Choroid plexus epithelial cell (primary cell): ENCODE results near the gene HES6.
A peak's percentile ranks its signal among the peaks of the same experiment; 100 is the strongest.

Experiments used
- DNase-seq: peaks from one replicate; pipeline ENCODE4 v3.0.0-alpha.2; 2010; ENCODE audit warnings: low read depth
- H3K4me3 ChIP-seq: 2 replicates; pipeline ENCODE4 v1.5.1; 2011; ENCODE audit warnings: low read depth, mild to moderate bottlenecking, control low read depth, low read length, moderate library complexity
- TF ChIP-seq, protein P1 (sequence below): conservative IDR thresholded peaks from 2 replicates; pipeline ENCODE4 v1.5.1; 2011; ENCODE audit warnings: low read depth, mild to moderate bottlenecking, control low read depth, inconsistent platforms, low read length, moderate library complexity

HES6 gene

DNA sequence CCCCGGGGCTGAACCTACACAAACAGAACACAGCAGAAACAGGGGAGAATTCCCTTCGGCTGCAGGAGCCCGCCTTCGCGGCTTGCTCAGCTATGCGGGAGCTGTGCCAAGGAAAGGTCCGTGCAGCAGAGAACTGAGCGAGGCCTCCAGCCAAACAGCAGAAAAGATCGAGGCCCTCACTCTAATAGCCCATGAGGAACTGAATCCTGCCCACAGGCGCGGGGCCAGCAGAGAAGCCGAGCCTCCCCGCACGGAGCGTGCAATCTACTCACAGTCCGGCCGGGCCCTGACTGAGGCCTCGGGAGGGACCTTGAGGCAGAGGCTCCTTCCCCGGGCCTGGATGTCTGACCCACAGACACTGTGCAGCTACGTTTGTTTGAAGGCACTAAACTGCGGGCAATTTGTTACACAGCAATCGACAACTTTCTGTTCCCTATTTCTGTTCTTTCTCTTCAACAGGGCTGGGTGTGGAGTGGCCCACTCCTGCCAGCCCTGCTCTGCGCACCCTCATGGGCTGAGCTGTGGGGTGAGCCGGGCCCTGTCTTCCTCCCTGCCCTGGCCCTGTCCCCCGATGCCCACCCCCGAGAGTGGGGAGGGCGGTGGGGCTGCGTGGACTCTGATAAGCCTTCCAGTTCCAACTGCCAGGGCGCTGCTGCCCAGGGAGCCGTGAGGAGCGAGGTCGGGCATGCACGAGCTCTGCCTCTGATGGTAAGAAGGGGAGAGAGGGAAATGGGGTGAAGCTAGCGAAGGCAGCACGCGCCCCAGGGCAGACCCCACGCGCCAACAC lies 13.7 kb downstream of the HES6 start:
- H3K4me3 ChIP-seq: no peak overlapping the region
- peak; percentile 71 for DNase-seq
- TF ChIP-seq, protein P1, sequence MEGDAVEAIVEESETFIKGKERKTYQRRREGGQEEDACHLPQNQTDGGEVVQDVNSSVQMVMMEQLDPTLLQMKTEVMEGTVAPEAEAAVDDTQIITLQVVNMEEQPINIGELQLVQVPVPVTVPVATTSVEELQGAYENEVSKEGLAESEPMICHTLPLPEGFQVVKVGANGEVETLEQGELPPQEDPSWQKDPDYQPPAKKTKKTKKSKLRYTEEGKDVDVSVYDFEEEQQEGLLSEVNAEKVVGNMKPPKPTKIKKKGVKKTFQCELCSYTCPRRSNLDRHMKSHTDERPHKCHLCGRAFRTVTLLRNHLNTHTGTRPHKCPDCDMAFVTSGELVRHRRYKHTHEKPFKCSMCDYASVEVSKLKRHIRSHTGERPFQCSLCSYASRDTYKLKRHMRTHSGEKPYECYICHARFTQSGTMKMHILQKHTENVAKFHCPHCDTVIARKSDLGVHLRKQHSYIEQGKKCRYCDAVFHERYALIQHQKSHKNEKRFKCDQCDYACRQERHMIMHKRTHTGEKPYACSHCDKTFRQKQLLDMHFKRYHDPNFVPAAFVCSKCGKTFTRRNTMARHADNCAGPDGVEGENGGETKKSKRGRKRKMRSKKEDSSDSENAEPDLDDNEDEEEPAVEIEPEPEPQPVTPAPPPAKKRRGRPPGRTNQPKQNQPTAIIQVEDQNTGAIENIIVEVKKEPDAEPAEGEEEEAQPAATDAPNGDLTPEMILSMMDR: no peak

DNA sequence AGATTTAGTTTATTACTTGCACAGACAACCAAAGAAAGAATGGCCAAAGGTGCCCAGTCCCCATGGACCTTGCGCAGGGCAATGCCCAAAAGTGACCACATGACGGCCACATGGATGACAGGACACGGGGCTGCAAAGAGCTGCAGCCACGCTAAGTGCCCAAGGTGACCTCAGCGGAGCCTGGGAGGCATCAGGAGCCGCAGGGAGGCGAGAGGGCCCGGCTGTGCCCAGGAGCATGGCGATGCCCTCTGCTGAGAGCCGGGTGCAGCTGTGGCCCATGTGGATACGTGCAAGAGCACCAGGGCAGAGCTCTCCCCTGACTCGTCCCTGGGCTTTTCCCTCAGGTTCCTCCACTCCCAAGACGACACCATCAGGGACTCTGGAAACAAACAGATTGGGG lies 14.7 kb downstream of the HES6 start:
- DNase-seq: no peak
- no peak overlapping the region for H3K4me3 ChIP-seq
- TF ChIP-seq, protein P1: no peak

DNA sequence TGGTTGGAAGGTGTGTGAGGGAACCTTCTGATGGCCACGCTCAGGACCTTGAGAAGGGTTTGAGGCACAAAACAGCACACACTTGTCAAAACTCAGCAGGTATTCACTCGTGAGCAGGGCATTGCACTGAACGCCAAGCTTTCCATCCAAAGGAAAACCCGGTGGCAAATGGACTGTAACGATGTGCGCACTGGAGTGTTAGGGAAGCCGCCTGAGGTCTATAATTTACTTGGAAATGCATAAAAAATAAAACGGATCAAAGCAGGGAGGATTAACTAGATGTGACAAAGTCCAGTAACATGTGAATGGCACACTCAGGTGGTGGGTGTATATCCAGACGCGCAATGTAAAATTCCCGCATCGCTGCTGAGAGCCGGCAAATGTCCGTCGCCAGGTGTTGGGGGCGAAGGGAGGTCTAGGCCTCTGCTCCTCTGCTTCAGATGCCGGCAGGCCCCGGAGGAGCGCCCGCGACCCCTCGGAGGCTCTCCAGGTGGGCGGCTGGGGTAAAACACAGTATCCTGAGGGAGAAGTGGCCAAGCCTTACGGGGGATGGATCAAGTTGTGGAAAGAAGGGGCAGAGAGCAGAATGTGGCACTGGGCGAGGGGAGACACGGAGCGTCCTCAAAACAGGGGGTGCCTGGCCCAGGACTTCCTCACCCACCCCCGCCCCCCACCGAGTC lies 15.3 kb downstream of the HES6 start:
- TF ChIP-seq, protein P1: no peak
- no peak for DNase-seq
- no peak overlapping the region for H3K4me3 ChIP-seq

DNA sequence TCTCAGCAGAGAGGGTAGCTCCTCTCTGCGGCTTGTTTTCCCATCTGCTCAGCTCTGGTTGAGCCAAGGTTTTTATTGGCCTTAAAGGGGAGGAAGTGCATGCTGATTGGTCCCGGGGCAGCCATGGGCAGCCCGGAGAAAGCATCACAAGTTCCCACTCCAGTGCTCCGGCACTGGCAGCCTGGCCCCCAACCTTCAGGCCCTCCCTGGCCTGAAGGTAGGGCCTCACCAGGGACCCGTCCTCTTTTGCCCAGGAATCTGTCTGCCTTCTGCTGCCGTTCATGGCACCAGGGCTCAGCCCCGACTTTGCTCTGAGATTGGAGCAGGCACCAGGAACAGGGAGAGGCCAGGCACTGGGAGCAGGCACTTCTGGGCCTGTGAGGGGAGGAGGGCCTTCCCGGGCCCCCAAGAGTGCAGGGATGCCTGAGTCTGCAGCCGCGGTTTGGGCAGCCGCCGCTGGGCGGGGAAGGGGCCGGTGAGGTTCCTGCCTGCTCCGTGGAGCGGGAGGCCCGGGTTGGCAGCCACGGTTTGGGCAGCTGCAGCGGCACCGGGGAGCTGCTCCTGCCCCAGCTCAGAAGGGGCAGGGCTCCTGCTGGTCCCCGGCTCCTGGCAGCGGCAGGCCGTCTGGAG lies 18.8 kb downstream of the HES6 start:
- no peak overlapping the region for H3K4me3 ChIP-seq
- peak; percentile 48 for DNase-seq
- TF ChIP-seq, protein P1: no peak

DNA sequence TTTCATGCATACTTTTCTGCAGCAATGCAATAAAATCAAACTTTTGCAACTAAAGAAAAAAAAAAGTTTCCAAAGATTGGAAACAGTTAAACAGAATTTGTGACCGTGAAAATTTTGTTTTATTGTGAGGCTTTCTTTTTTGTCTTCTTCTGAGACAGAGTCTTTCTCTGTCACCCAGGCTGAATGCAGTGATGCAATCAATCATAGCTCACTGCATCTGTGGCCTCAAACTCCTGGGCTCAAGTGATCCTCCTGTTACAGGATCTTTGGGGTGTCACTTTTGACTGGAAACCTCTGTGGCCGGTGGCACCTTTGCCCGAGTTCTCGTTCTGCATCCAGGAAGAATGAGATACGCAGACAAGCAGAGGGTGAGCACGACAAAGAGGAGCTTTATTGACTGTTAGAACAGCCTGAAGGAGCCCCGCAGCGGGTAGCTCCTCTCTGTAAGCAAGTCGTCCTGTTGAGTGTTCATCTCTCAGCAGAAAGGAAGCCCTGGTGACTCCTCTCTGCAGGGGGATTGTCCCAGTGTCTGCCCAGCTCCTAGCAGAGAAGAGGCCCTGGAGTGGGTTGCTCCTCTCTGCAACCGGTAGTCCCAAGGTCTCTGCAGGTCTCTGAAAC lies 19.5 kb downstream of the HES6 start:
- DNase-seq: no peak
- H3K4me3 ChIP-seq: no peak overlapping the region
- TF ChIP-seq, protein P1: no peak

DNA sequence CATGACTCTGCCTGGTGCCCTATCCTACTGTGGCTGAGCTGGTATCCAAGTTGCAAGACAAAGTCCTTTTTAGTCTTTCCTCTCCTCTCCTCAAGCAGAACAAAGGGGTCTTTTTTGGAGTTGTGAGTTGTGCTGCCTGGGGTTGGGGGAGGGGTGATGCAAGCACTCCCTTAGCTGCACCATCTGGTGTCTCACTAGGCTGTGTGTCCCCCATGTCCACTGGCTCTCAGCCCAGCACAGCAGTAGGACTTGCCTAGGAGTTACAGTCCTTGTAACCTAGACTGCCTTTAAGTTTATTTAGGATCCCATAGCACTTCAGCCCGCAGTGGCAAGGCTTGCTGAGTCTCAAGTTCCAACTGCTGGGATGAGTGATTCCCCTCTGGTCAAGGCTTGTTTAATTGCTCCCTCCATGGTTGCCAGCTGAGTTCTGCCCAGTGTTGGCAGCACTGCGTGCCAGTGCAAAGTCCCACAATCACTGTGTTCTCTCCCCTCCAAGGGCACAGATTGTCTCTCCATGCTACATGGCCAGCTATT lies 23.1 kb downstream of the HES6 start:
- no peak overlapping the region for H3K4me3 ChIP-seq
- TF ChIP-seq, protein P1: no peak
- no peak for DNase-seq
